Fibroblast of pulmonary artery (primary cell): Measurements from ENCODE around the gene LARP1B.
"Not testable (repeated sequence)": the region's sequence is repeated elsewhere in the genome, so short reads cannot be mapped to it uniquely, and the experiment has no call there.

Experiments used
- DNase-seq: peaks from one replicate; pipeline ENCODE4 v3.0.0-alpha.2; 2010; ENCODE audit warnings: low read depth
- H3K4me3 ChIP-seq: replicated peaks from 2 replicates; pipeline ENCODE4 v1.5.1; 2011; ENCODE audit warnings: low read depth, mild to moderate bottlenecking, control low read depth, low read length, moderate library complexity
- TF ChIP-seq, protein P1 (sequence below): IDR thresholded peaks from 2 replicates; pipeline ENCODE4 v1.5.1; 2011; ENCODE audit warnings: mild to moderate bottlenecking, control low read depth, low read length, inconsistent platforms; ENCODE audit errors: missing control alignments

LARP1B gene

DNA sequence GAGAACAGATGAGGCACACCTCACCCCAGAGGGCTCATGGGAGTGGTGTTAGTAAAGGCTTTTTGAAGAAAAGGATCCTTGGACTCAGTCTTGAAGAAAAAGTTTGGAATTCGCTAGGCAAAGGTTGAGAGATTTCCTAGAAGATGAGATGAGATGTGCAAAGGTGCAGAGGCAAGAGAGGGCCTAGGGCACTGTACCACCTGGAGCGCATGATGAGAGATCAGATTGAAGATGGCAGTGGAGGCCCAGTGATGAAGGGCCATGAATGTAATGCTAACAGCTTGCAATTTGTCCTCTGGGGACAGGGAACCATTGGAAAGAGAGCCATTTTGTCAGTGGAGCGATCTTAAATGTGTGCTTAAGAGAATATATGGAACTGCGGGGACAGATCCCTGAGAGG is 181.5 kb downstream of the LARP1B start:
- H3K4me3 ChIP-seq: no peak overlapping the region
- no peak for DNase-seq
- TF ChIP-seq, protein P1, sequence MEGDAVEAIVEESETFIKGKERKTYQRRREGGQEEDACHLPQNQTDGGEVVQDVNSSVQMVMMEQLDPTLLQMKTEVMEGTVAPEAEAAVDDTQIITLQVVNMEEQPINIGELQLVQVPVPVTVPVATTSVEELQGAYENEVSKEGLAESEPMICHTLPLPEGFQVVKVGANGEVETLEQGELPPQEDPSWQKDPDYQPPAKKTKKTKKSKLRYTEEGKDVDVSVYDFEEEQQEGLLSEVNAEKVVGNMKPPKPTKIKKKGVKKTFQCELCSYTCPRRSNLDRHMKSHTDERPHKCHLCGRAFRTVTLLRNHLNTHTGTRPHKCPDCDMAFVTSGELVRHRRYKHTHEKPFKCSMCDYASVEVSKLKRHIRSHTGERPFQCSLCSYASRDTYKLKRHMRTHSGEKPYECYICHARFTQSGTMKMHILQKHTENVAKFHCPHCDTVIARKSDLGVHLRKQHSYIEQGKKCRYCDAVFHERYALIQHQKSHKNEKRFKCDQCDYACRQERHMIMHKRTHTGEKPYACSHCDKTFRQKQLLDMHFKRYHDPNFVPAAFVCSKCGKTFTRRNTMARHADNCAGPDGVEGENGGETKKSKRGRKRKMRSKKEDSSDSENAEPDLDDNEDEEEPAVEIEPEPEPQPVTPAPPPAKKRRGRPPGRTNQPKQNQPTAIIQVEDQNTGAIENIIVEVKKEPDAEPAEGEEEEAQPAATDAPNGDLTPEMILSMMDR: no peak

DNA sequence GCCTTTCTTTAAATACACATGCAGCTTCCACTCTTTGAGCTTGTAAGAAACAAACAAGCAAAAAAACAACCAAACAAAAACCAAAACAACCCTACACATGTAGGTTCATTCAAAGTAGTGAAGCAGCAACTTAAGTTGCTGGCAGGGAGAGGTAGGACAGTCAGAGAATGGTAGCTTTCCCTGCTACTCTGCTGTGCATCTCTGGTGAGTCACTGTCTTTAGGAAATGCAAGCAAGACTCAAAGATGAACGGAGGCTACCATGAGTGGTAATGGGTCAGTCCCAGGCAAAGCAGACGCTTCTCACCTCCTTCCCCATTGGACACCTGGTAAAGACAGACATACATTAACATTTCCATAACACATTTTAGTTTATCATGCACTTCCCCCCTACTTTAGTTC is 183.3 kb downstream of the LARP1B start:
- TF ChIP-seq, protein P1: no peak
- no peak overlapping the region for H3K4me3 ChIP-seq
- DNase-seq: no peak

DNA sequence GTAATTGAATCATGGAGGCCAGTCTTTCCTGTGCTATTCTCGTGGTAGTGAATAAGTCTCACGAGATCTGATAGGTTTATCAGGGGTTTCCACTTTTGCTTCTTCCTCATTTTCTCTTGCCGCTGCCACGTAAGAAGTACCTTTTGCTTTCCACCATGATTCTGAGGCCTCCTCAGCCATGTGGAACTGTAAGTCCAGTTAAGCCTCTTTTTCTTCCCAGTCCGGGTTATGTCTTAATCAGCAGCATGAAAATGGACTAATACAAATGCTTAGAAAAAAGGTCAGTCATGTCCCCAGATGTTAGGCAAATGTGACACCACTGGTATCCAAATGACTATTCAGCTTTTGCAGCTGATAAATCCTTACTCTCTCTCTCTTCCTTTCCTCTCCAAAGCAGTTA is 184.3 kb downstream of the LARP1B start:
- H3K4me3 ChIP-seq, DNase-seq: not testable (repeated sequence)

DNA sequence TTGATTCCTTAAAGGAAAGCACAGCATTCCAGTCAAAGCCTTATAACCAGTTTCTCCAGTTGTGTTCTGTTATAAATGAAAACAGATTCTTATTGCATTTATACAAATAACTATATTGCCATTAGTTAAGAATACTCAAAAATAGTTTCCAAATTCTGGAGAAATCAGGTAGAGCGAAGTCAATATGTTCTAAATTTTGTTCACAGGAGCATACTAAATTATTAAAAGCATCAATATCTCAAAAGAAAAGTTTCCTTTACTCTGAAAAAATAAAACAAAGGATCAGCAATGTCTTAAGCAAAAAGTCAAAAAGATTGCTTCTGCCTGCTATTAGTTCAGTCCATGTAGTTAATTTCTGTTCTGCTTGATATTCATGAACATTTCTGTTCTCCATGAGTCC is 186.8 kb downstream of the LARP1B start:
- TF ChIP-seq, protein P1: no peak
- H3K4me3 ChIP-seq: no peak overlapping the region
- DNase-seq: no peak

DNA sequence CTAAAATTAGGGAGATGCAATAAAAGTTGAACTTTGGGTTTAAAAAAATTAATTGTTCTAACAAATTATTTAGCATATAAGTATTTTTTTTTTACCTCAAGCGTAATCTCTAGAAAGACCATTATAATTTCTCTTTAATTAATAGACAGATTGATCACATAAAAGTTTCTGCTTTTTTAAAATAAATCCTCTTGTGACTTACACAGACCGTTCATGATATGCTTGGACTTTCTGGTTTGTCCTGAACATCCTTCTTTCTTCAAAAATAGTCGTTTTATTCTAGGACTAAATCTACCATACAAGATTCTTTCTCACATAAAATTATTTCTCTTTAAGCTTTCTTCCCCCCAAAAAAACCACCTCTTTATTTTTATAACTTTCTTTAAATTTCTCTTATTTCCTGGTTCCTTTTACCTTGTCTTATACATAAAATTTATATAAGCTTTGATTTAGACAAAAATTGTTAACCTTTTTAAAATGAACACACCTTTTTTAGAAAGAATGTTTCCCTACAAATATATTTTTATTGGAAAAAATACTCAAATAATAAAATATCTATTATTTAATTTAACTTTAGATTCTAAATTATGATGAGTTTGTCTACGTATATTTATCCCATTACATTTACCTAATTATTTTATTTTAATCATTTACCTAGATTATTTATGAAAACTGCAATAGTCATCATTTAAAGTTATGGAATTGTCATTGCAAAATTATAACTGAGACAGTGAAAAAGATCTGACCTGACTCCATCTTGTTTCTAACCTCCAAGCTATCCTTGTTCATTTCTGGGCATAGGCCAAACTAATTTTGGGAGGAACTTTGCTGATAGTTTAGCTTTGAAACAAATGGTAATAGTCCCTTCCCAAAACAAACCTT is 188.9 kb downstream of the LARP1B start:
- DNase-seq: no peak
- TF ChIP-seq, protein P1: no peak
- no peak overlapping the region for H3K4me3 ChIP-seq

DNA sequence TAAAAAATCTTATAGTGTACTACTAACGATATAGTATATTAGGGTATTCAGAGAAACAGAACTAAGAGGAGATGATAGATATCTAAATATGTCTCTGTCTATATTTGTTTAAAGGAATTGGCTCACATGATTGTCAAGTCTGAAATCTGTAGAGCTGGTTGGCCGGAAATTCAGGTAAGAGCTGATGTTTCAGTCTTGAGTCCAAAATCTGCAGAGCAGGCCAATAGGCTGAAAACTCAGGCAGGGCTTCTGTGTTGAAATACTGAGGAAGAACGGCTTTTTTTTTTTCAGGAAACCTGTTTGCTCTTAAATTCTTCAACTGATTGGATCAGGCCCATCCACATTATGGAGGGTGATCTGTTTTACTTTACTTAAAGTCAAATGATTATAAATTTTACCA is 194.8 kb downstream of the LARP1B start:
- DNase-seq: no peak
- TF ChIP-seq, protein P1: no peak
- no peak overlapping the region for H3K4me3 ChIP-seq

DNA sequence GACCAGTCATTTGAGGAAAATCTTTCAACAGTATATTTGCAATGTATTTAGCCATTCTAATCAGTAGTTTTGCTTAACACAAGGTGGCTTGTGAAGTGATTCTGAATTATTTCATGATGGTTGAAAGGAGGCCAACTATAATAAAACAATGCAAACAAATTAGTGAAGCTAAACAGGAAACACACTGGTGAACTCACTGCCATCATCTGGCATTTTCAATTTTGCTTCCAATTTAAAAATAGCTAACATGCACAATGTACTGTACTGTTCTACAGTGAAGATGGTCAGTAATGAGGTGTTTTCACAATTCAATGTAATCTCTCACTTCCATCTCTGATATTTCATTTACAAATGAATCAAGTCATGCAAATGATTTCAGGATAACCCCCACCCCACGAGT is 195.4 kb downstream of the LARP1B start:
- DNase-seq: no peak
- TF ChIP-seq, protein P1: no peak
- H3K4me3 ChIP-seq: no peak overlapping the region

DNA sequence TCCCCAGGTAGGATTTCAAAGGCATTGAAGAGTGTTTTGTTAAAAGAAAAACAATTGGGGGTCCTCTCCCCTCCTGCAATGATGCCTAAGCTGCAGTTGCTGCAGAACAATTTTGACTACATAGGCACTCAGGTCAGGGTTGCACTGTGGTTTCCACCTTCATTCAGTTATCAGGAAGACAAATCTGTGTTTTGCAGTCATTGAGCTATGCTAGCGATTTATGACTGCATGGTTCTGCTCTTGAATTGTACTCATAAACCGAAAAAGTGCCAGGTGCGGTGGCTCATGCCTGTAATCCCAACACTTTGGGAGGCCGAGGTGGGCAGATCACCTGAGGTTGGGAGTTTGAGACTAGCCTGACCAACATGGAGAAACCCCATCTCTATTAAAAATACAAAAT is 197.1 kb downstream of the LARP1B start:
- not testable (repeated sequence) for DNase-seq, H3K4me3 ChIP-seq

DNA sequence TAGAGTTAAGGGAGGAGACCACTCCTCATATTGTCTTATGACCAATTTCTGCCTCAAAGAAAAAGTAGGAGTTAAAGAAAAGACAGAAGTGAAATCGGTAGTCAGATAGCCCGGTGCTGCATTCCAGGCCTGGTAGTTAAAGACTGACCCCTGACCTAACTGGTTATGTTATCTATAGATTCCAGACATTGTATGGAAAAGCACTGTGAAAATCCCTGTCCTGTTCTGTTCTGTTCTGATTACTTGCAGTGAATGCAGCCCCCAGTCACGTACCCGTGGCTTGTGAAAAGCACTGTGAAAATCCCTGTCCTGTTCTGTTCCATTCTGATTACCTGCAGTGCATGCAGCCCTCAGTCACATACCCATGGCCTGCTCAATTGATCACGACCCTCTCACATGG is 198.8 kb downstream of the LARP1B start:
- not testable (repeated sequence) for H3K4me3 ChIP-seq, DNase-seq
